GM18526 (cell line): ENCODE measurements around the gene RP9.

Experiments
- POLR2A ChIP-seq: IDR thresholded peaks from 3 replicates; pipeline ENCODE4 v1.6.1; 2011; ENCODE audit not compliant: insufficient read length; ENCODE audit errors: extremely low read depth

The RP9 gene

GRCh38 chr7:33050535-33051318 lies 58.5 kb downstream of the RP9 start:
- no peak for TF ChIP-seq POLR2A

DNA sequence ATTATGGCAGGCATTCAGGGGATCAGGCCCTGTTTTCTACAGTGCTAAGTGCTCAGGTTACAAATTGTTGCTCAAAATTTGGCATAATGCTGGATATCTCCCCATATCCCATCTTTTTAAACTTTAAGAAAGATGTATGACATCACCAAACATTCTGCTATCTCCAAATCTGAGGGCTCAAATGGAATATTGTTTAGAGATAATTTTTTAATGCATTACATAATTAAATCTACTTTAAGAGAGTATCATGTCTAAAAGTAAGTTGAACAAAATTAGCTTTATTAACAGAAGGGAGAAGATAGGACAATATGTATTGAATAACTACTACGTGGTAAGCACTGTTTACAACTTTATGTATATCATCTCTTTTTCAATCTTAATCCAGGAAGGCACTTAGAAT lies 60.5 kb downstream of the RP9 start:
- no peak for TF ChIP-seq POLR2A

GRCh38 chr7:33048257-33048656 lies 60.9 kb downstream of the RP9 start:
- TF ChIP-seq POLR2A, result no peak

DNA sequence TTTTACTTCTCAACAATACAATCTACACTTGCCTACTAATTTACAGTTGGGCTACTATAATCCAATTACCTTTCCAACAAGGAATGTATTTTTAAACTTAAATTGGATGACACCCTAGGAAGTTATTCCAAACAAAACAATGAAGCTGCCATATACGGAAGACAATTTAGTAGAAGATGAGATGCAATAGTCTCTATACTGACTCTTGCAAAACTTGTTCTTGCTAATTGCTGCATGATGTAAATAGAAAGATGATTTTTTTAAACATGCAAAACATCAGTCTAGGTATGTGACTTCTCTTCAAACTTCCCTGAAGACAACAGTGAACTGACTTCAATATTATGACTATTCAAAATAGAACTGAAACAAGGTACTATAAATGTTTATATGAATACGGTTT lies 64.2 kb downstream of the RP9 start:
- no peak for TF ChIP-seq POLR2A
